WTC11 (cell line): ENCODE data around the gene INTS4. TPM values are rescaled to one million over a fixed set of nuclear protein-coding genes. Genes with fewer than 3 reads are reported as not detected.
"Not testable (repeated sequence)": the region's sequence is repeated elsewhere in the genome, so short reads cannot be mapped to it uniquely, and the experiment has no call there.

Experiments
- ATAC-seq: fragments of 200-7000 bp; cut with Tn5 transposase; 2 replicates; pipeline ENCODE4 v1.10.0; 2021; ENCODE audit warnings: mild to moderate bottlenecking, moderate library complexity
- CTCF ChIA-PET: fragments of 300-600 bp; sonication (Branson Sonifier 250); formaldehyde crosslinking; loops from one replicate; lab custom pipeline; 2021; ENCODE audit warnings: antibody characterized with exemption; lab: Charles Lee
- POLR2A ChIA-PET: fragments of 350-600 bp; sonication (Branson Sonifier 250); formaldehyde crosslinking; loops from one replicate; lab custom pipeline; 2021; ENCODE audit warnings: antibody characterized with exemption; lab: Charles Lee
- DNase-seq: peaks from one replicate; pipeline ENCODE4 v3.0.0; 2021; ENCODE audit warnings: low spot score
- H3K27ac Mint-ChIP-seq: 2 replicates; pipeline ENCODE4 v1.8.0; 2021; ENCODE audit warnings: mixed read lengths
- H3K27me3 Mint-ChIP-seq: 2 replicates; pipeline ENCODE4 v1.8.0; 2021; ENCODE audit warnings: low read depth, mild to moderate bottlenecking, moderate library complexity, mixed read lengths
- H3K36me3 Mint-ChIP-seq: 2 replicates; pipeline ENCODE4 v1.8.0; 2021; ENCODE audit warnings: mixed read lengths
- H3K4me1 Mint-ChIP-seq: 2 replicates; pipeline ENCODE4 v1.8.0; 2022; ENCODE audit warnings: mixed read lengths
- H3K4me3 Mint-ChIP-seq: 2 replicates; pipeline ENCODE4 v1.8.0; 2021; ENCODE audit warnings: mild to moderate bottlenecking, moderate library complexity, mixed read lengths
- H3K9me3 Mint-ChIP-seq: 2 replicates; pipeline ENCODE4 v1.8.0; 2021; ENCODE audit warnings: mixed read lengths
- AR ChIP-seq: fragments of 250-450 bp; sonication (Bioruptor Pico); IDR thresholded peaks from 2 replicates; pipeline ENCODE4 v1.9.0; 2021; ENCODE audit warnings: mild to moderate bottlenecking
- ATF1 ChIP-seq: sonication (generic); formaldehyde crosslinking; IDR thresholded peaks from 2 replicates; pipeline ENCODE4 v1.8.1; 2023; ENCODE audit warnings: mild to moderate bottlenecking, moderate library complexity, missing genetic modification reagents
- ATF6 ChIP-seq: sonication (generic); formaldehyde crosslinking; IDR thresholded peaks from 2 replicates; pipeline ENCODE4 v1.8.1; 2023; ENCODE audit warnings: mild to moderate bottlenecking, missing genetic modification reagents
- CBFB ChIP-seq: sonication (generic); formaldehyde crosslinking; IDR thresholded peaks from 2 replicates; pipeline ENCODE4 v1.8.1; 2022; ENCODE audit warnings: mild to moderate bottlenecking, low read depth, missing genetic modification reagents
- E2F4 ChIP-seq: sonication (generic); formaldehyde crosslinking; IDR thresholded peaks from 2 replicates; pipeline ENCODE4 v1.8.1; 2022; ENCODE audit warnings: low read depth, mild to moderate bottlenecking, moderate library complexity, missing genetic modification reagents, borderline replicate concordance
- ETV6 ChIP-seq: sonication (generic); formaldehyde crosslinking; IDR thresholded peaks from 2 replicates; pipeline ENCODE4 v1.8.1; 2022; ENCODE audit warnings: mild to moderate bottlenecking, missing genetic modification reagents
- FOXJ3 ChIP-seq: sonication (generic); formaldehyde crosslinking; IDR thresholded peaks from 2 replicates; pipeline ENCODE4 v1.9.0; 2021; ENCODE audit warnings: missing genetic modification reagents, mild to moderate bottlenecking, borderline replicate concordance
- IRF2 ChIP-seq: sonication (generic); formaldehyde crosslinking; IDR thresholded peaks from 2 replicates; pipeline ENCODE4 v1.8.0; 2022; ENCODE audit warnings: low read depth, missing genetic modification reagents, borderline replicate concordance
- JUN ChIP-seq: sonication (generic); formaldehyde crosslinking; IDR thresholded peaks from 2 replicates; pipeline ENCODE4 v1.8.0; 2023; ENCODE audit warnings: mild to moderate bottlenecking, missing genetic modification reagents
- MXD4 ChIP-seq: fragments of 250-450 bp; sonication (Bioruptor Pico); IDR thresholded peaks from 2 replicates; pipeline ENCODE4 v1.8.0; 2021; ENCODE audit warnings: mild to moderate bottlenecking, moderate library complexity, borderline replicate concordance
- NFE2L1 ChIP-seq: sonication (generic); formaldehyde crosslinking; IDR thresholded peaks from 2 replicates; pipeline ENCODE4 v1.8.1; 2023; ENCODE audit warnings: missing genetic modification reagents
- SP1 ChIP-seq: sonication (generic); formaldehyde crosslinking; conservative IDR thresholded peaks from 2 replicates; pipeline ENCODE4 v1.8.1; 2022; ENCODE audit warnings: missing genetic modification reagents
- TEAD1 ChIP-seq: sonication (generic); formaldehyde crosslinking; IDR thresholded peaks from 2 replicates; pipeline ENCODE4 v1.8.0; 2022; ENCODE audit warnings: mild to moderate bottlenecking, missing genetic modification reagents
- TP53 ChIP-seq: sonication (generic); formaldehyde crosslinking; IDR thresholded peaks from 2 replicates; pipeline ENCODE4 v1.8.1; 2023; ENCODE audit warnings: mild to moderate bottlenecking, missing genetic modification reagents
- USF1 ChIP-seq: sonication (generic); formaldehyde crosslinking; IDR thresholded peaks from 2 replicates; pipeline ENCODE4 v1.8.0; 2022; ENCODE audit warnings: mild to moderate bottlenecking, missing genetic modification reagents
- ZNF423 ChIP-seq: fragments of 250-450 bp; sonication (Bioruptor Pico); IDR thresholded peaks from 2 replicates; pipeline ENCODE4 v2.1.2; 2022; ENCODE audit warnings: mild to moderate bottlenecking, moderate library complexity
- ZNF671 ChIP-seq: fragments of 250-450 bp; sonication (Bioruptor Pico); IDR thresholded peaks from 2 replicates; pipeline ENCODE4 v1.8.0; 2021; ENCODE audit warnings: mild to moderate bottlenecking
- total RNA-seq: library from RNA; stranded (reverse); gene quantifications from 3 replicates; pipeline ENCODE4 v1.2.3, GENCODE V29; 2021
- TF ChIP-seq, protein P1 (sequence below): sonication (generic); formaldehyde crosslinking; IDR thresholded peaks from 2 replicates; pipeline ENCODE4 v1.8.1; 2022; ENCODE audit warnings: mild to moderate bottlenecking, moderate library complexity, missing genetic modification reagents
- TF ChIP-seq, protein P2 (sequence below): sonication (generic); formaldehyde crosslinking; IDR thresholded peaks from 2 replicates; pipeline ENCODE4 v1.8.0; 2022; ENCODE audit warnings: mild to moderate bottlenecking, missing genetic modification reagents

Gene INTS4
- total RNA-seq, 1 experiment from 2014 or later, result 34.2 TPM

DNA sequence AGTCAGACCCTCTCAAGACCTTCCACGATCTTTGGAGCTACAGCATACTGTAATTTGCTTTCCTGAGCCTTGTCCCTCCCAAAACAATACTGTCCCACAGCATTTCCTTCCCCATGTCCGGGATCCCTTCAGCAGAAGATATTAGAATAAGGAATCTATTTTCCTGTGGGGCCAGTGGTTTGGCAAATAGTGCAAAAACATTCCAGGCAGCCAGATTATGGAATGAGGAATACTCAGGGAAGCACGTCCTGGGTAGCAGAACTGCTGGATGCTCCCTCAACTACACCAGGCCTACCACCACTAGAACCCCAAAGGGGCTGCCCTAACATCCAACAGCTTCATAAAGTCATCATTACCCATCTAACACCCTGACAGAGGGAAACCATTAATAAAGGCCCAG lies 112.1 kb downstream of the INTS4 start:
- no peak for ATAC-seq
- DNase-seq, result no peak
- TF ChIP-seq NFE2L1 (CRISPR knock-in tag), result no peak
- TF ChIP-seq, protein P1, sequence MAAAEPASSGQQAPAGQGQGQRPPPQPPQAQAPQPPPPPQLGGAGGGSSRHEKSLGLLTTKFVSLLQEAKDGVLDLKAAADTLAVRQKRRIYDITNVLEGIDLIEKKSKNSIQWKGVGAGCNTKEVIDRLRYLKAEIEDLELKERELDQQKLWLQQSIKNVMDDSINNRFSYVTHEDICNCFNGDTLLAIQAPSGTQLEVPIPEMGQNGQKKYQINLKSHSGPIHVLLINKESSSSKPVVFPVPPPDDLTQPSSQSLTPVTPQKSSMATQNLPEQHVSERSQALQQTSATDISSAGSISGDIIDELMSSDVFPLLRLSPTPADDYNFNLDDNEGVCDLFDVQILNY (CRISPR knock-in tag), result no peak
- TF ChIP-seq TEAD1 (CRISPR knock-in tag), result no peak
- TF ChIP-seq JUN (CRISPR knock-in tag), result no peak
- TF ChIP-seq USF1 (CRISPR knock-in tag), result no peak
- TF ChIP-seq AR (CRISPR knock-in tag), result no peak
- TF ChIP-seq ETV6, result no peak
- no peak for TF ChIP-seq ZNF423 (CRISPR knock-in tag)
- no peak for TF ChIP-seq MXD4 (CRISPR knock-in tag)
- TF ChIP-seq FOXJ3, result no peak
- TF ChIP-seq CBFB (CRISPR knock-in tag), result no peak
- Mint-ChIP-seq H3K27ac (no peak overlapping the region), H3K9me3 (no peaks in the 10 kb centered on the region), H3K4me1 (no peaks in the 10 kb centered on the region), H3K36me3 (peaks cover 18% of the 10 kb centered on the region), H3K4me3 (no peak overlapping the region), H3K27me3 (no peaks in the 10 kb centered on the region)
- POLR2A ChIA-PET, result interaction anchor here (0.5 to 0.6 kb wide), 2 partner anchors 24 to 581 kb away, joined by 3 to 5 read pairs; no protein-coding TSS in a partner anchor
- CTCF ChIA-PET, result no interaction called here

- Mint-ChIP-seq H3K27me3 (no peaks in the 10 kb centered on the region), H3K9me3 (no peaks in the 10 kb centered on the region), H3K4me3 (no peak overlapping the region), H3K27ac (no peak overlapping the region), H3K36me3 (peaks cover 8% of the 10 kb centered on the region; the same call in 1 of the 2 replicates), H3K4me1 (peaks cover 11% of the 10 kb centered on the region)
- ChIA-PET POLR2A (no interaction called here), CTCF (no interaction called here)
- TF ChIP-seq E2F4, result no peak
- ATAC-seq (no peak), DNase-seq (no peak)
Observed at GRCh38 chr11:77879218-77879617, 115.2 kb downstream of the INTS4 start.

DNA sequence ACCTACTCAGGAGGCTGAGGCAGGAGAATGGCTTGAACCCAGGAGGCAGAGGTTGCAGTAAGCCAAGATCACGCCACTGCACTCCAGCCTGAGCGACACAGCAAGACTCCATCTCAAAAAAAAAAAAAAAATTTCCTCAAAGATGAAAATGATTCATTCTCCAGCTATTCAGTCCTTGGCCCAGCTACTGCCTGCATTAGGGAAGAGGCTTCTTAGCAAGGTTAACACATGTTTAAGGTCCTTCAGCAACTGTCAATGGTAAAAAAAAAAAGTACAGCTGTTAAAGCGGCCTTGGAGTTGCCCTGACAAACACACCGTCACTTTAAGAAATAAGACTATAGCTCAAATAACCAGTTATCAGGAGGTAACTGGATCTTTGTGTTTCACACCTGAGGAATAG lies 116.2 kb downstream of the INTS4 start:
- H3K4me3 Mint-ChIP-seq, H3K27ac Mint-ChIP-seq, H3K27me3 Mint-ChIP-seq, H3K9me3 Mint-ChIP-seq, H3K36me3 Mint-ChIP-seq, DNase-seq, POLR2A ChIA-PET, ATAC-seq: not testable (repeated sequence)
- CTCF ChIA-PET, result interaction anchor here (0.6 kb wide), 1 partner anchor 35 kb away, joined by 3 read pairs; no protein-coding TSS in a partner anchor
- peaks cover 11% of the 10 kb centered on the region for H3K4me1 Mint-ChIP-seq

DNA sequence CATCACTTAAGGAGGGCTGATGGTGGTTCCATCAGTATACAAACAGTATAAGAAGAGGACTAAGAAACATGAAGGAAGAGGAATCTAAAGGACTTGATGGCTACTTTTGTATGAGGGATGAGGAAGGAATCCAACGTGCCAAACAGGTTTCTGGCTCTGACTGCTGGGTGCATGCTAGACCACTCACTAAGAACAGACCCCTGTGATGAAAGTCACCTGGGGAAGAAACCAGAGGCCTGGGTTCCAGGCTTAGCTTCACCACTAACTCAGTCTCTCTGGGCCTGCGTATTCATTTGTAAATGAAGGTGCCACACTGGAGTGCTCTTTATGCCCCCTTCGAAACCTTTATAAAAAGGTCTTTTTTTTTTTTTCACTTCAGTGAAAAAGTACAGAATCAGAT lies 118.4 kb downstream of the INTS4 start:
- Mint-ChIP-seq H3K4me3 (no peak overlapping the region), H3K27me3 (no peaks in the 10 kb centered on the region), H3K27ac (peak overlapping the region; percentile 63), H3K36me3 (peaks cover 11% of the 10 kb centered on the region), H3K4me1 (peaks cover 11% of the 10 kb centered on the region), H3K9me3 (no peaks in the 10 kb centered on the region)
- ChIA-PET POLR2A (interaction anchor here (1.0 kb wide), 1 partner anchor 28 kb away, joined by 5 read pairs; no protein-coding TSS in a partner anchor), CTCF (interaction anchor here (0.7 kb wide), 2 partner anchors 13 to 31 kb away, joined by 3 read pairs; no protein-coding TSS in a partner anchor)
- ATAC-seq (peak; percentile 87), DNase-seq (no peak)
- no peak for TF ChIP-seq ATF1 (CRISPR knock-in tag)
- no peak for TF ChIP-seq ATF6 (CRISPR knock-in tag)
- no peak for TF ChIP-seq TEAD1 (CRISPR knock-in tag)
- TF ChIP-seq, protein P2, sequence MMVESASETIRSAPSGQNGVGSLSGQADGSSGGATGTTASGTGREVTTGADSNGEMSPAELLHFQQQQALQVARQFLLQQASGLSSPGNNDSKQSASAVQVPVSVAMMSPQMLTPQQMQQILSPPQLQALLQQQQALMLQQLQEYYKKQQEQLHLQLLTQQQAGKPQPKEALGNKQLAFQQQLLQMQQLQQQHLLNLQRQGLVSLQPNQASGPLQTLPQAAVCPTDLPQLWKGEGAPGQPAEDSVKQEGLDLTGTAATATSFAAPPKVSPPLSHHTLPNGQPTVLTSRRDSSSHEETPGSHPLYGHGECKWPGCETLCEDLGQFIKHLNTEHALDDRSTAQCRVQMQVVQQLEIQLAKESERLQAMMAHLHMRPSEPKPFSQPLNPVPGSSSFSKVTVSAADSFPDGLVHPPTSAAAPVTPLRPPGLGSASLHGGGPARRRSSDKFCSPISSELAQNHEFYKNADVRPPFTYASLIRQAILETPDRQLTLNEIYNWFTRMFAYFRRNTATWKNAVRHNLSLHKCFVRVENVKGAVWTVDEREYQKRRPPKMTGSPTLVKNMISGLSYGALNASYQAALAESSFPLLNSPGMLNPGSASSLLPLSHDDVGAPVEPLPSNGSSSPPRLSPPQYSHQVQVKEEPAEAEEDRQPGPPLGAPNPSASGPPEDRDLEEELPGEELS (CRISPR knock-in tag), result no peak
- TF ChIP-seq, protein P1 (CRISPR knock-in tag), result no peak
- no peak for TF ChIP-seq SP1 (CRISPR knock-in tag)
- no peak for TF ChIP-seq TP53 (CRISPR knock-in tag)
- TF ChIP-seq IRF2 (CRISPR knock-in tag), result no peak
- no peak for TF ChIP-seq ZNF671 (CRISPR knock-in tag)
